Left ventricle myocardium superior (tissue), 1 donor: ENCODE results near the gene KIF13A. TPM values are rescaled to one million over a fixed set of nuclear protein-coding genes. Genes with fewer than 3 reads are reported as not detected.
"Not testable (repeated sequence)": the region's sequence is repeated elsewhere in the genome, so short reads cannot be mapped to it uniquely, and the experiment has no call there.

Experiments
- ATAC-seq: fragments of 200-7000 bp; cut with Tn5 transposase; one replicate; pipeline ENCODE4 v1.9.1; 2020; ENCODE audit warnings: mild to moderate bottlenecking, moderate library complexity
- DNase-seq: peaks from one replicate; pipeline ENCODE4 v3.0.0-alpha.2; 2020
- intact Hi-C: fragments of 100-400 bp; cut with micrococcal nuclease; formaldehyde crosslinking; loops from one replicate; pipeline ENCODE4 v1.11.0; 2022
- total RNA-seq: library from RNA; stranded (reverse); fragmentation: NEBNext Ultra II Directional; extraction: Animal tissue kit (Norgen Biotek cat#: 25700); gene quantifications from one replicate; pipeline ENCODE4 v1.2.1, GENCODE V29; 2021
- donor health status: DM: no; HTN: yes; CAD: no; lungs with severe emphysema.

KIF13A gene
- total RNA-seq, 1 donor from 2014 or later: 59.5 TPM

DNA sequence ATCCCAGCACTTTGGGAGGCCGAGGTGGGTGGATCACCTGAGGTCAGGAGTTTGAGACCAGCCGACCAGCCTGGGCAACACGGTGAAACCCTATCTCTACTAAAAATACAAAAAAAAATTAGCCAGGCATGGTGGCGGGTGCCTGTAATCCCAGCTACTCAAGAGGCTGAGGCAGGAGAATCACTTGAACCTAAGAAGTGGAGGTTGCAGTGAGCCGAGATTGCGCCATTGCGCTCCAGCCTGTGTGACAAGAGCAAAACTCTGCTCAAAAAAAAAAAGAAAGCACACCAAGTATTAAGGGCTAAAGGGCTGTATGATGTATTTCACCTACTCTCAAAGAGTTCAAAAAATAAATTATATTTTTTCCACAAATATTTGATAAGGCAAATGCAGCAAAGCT, 39.9 kb downstream of the KIF13A start:
- DNase-seq, intact Hi-C loops: not testable (repeated sequence)

DNA sequence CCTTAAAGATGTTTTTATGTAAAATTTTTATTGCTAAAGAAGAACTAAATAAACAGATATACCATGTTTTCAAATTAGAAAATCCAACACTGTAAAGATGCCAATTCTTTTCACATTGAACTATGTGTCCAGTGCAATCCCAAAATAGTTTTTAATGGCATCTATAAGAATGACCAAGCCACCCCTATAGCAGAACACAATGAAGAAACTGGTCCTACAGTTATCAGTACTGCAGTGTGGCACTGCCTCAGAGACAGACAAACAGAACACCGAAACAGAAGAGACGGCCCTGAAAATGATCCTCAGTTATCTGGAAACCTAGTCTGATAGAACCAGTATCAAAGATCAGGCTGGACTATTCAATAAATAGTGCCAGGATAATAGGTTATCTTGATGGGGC, 41.9 kb downstream of the KIF13A start:
- ATAC-seq (peak; percentile 51), DNase-seq (no peak)
- intact Hi-C loops: no loop called here

More for the DNA sequence above, 39.9 kb downstream of the KIF13A start:
- not testable (repeated sequence) for ATAC-seq

DNA sequence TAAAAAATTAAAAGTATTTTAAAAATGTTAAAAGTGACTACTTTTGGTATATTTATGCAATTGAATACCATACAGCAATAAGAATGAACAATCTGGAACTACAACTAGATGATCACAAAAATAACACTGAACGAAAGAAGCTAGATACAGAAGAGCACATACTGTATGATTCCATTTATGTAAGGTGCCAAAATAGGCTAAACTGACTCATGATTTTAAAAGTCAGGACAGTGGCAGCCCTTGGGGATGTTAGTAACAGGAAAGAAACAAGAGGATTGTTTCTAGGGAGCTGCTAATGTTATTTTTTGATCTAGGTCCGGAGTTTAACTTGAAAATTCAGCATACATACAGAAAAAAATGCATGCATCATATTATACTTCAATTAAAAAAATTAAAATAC, 42.3 kb downstream of the KIF13A start:
- ATAC-seq: peak; percentile 83
- intact Hi-C loops: no loop called here
- no peak for DNase-seq

DNA sequence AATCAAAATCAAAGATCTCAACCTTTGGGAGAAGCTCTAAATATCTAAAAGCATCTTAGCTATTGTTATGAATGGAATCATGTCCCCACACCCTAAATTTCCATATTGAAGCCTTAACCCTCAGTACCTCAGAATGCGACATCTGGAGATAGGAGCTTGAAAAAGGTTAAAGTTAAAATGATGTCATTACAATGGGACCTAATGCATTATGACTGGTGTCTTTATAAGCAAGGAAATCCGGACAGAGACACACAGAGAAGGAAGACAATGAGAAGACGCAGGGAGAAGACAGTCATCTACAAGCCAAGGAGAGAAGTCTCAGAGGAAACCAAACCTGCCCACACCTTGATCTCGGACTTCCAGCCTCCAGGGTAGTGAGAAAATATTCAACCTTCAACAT, 46.1 kb downstream of the KIF13A start:
- intact Hi-C loops: no loop called here
- no peak for ATAC-seq
- DNase-seq: no peak

DNA sequence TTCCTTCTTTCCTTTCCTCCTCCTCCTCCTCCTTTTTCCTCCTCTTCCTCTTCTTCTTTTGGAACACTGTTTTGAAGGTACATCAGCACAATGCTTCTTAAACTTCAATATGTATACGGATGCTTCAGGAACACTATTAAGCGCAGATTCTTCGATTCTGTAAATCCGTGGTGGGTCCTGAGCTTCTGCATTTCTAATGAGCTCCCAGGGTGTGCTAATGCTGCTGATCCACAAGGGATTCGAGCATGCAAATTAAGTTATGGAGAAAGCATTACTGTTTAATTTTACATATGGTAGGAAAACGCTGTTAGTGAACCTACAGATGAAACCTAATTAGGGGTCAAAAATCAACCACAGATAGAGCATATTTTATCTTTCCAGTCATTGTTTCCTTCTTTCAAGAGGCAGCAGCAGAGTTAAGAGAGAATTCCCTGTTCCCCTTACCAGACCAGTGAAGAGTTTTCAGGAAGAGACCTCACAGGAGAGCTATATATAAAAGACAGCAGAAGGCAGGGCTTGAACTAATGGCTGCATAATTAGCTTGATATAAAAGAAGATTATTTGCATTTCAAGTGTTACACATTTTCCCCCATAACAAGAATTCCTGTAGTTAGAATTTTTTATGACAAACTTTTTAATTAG, 47.2 kb downstream of the KIF13A start:
- intact Hi-C loops: no loop called here
- DNase-seq (no peak), ATAC-seq (no peak)

DNA sequence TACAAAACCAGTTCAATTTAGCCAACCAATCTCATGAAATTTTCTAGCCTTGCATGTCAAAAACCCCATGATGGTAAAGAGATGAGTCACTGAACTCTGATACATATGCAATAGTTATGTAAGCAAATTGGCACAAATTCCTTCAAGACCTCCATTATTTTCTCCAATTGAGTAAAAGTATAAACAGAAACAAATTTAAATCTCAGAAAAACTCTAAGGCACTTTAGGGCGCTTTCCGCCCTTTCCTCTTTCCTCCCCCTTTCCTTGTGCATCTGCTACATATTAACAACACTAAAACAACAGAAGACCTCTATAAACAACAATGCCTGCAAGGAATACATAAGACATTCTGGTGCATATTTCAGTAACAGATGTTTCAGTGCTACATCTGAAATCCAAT, 48.5 kb downstream of the KIF13A start:
- ATAC-seq (no peak), DNase-seq (no peak)
- intact Hi-C loops: loop anchor here (10.0 kb wide), 1 partner anchor 46 kb away; the partner anchor contains the start of gene KIF13A

DNA sequence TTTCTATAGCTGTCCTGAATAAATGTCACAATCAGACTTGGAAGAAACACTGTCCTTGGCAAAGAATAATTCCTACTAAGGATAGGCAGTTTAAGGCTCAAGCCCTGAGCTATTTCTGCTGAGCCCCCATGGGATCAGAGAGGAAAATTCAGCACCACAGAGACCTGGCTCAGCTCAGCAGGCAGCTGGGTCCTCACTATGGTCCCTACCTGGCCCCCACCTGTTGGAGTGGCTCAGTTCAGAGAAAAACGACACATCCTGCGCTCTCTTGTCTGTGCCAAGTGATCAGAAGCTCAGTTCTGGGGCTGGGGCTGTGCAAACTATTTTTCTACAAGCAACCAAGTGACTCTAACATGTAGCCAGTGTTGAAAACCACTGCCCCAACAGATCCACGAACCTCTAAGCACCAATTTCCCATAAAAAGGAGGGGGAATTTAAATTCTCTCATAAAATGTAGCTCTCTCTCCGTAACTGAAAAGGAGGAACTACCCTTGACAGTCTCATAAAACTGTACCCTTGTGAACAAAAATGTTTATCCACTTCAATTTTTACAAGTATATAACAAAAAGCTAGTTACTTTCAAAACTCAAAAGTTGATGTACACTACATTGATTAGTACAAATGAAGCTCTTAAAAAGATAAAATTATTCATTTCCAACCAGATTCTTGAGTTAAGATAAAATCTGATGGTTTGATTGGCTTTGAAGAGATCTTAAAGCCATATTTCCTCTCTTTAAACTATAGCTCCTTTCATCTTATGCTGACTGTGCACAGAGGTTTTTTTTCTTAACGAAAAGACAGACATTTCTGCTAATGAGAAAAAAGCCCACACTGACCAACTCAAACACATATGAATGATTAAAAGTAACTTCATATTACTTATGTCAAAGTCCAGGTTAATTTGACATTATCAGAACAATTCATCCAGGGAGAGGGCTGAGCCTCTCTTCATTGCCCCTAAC, 52.0 kb downstream of the KIF13A start:
- intact Hi-C loops: loop anchor here (10.0 kb wide), 1 partner anchor 49 kb away; the partner anchor contains the start of gene KIF13A
- no peak for DNase-seq
- peak; percentile 4 for ATAC-seq

DNA sequence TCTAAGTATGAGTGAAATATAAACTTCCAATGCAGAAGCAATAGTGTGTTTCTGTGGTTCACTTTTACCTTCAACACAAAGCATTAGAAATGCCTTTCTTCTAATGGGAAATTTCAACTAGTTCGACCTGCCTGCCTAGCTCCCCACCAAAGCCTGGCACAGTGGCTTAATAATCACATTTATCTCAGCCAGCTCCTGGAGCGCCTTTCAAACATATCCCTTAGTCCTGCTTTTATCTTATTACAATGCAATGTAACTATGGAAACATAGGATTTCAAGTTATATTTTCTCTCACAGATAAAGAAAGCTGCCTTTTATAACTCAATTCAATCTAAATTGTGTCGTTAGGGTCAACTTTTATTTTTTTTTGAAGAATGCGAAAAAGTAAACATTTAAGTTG, 53.7 kb downstream of the KIF13A start:
- ATAC-seq (no peak), DNase-seq (no peak)
- intact Hi-C loops: loop anchor here (10.0 kb wide), 1 partner anchor 51 kb away; the partner anchor contains the start of gene KIF13A

DNA sequence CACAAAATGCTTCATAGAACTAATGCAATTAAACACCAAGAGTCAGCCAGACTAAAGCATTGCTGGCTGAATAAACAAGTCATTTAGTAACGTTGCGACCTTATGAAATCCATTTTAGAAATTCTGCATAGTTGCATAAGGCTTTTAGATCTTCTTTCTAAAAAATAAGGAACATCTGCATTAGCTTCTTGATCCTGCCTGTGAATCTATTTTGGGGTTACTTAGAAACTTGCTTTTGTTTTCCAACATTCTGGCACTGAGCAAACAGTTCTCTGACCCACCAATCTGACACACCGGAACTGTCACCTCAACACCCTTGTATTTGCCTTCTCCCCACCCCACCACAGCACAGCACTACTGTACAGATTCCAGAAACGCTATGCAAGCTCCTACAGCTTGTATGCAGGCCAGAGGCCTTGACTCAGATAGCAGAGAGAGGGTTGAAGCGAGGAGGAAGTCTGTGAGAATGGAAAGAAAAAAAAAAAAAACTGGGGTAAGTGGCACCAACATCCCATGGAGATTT, 55.0 kb downstream of the KIF13A start:
- peak; percentile 90 for ATAC-seq
- peak; percentile 51 for DNase-seq
- intact Hi-C loops: loop anchor here (10.0 kb wide), 1 partner anchor 52 kb away; the partner anchor contains the start of gene KIF13A

DNA sequence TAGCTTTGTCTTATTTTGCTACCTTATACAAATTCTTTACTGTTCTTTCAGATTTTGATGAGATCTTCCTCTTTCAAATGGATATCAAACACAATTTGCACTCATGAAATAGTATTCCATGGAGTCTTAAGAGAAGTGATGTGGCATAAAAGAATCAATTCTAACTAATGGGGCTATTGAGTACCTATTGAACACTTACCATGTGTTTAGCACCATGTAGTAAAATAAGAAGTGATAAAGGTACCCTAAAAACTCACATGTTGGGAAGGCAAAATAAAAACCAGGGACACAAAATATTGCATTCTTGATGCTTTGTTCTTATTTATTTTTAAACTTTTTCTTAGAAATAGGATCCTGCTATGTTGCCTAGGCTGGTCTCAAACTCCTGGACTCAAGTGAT, 56.2 kb downstream of the KIF13A start:
- ATAC-seq: no peak
- intact Hi-C loops: loop anchor here (10.0 kb wide), 1 partner anchor 54 kb away; the partner anchor contains the start of gene KIF13A

DNA sequence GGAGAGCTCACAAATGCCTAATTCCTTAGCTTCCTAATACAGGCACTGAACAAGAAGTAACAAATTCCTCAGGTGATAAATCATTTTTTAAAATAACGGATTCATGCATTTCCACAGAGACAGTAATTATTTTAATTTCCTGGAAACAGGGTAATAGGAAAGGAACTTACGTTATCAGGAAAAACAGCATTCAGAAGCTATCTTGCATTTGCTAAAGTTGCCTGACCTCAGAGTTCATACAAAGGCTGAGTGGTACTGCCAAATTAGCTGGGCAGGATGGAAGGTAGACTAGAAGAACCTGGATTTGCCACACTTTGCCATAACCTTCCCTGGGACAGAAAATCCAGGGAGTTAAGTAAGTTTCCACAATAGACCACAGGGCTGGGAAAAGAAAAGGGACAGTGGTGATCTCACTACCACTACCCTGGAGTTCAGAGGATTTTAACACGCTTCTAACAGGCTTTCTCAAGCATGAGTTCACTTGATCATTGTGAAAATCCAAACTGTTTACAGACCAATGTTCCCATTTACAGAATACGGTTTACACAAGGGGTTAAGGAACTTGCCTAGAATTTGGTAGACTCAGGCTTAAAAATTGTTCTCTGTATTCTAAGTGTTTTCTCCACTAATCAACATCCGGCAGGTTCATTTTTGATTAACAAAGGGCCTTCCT, 57.0 kb downstream of the KIF13A start:
- intact Hi-C loops: loop anchor here (10.0 kb wide), 1 partner anchor 54 kb away; the partner anchor contains the start of gene KIF13A
- no peak for DNase-seq
- peak; percentile 42 for ATAC-seq

More for the DNA sequence above, 56.2 kb downstream of the KIF13A start:
- DNase-seq: no peak

DNA sequence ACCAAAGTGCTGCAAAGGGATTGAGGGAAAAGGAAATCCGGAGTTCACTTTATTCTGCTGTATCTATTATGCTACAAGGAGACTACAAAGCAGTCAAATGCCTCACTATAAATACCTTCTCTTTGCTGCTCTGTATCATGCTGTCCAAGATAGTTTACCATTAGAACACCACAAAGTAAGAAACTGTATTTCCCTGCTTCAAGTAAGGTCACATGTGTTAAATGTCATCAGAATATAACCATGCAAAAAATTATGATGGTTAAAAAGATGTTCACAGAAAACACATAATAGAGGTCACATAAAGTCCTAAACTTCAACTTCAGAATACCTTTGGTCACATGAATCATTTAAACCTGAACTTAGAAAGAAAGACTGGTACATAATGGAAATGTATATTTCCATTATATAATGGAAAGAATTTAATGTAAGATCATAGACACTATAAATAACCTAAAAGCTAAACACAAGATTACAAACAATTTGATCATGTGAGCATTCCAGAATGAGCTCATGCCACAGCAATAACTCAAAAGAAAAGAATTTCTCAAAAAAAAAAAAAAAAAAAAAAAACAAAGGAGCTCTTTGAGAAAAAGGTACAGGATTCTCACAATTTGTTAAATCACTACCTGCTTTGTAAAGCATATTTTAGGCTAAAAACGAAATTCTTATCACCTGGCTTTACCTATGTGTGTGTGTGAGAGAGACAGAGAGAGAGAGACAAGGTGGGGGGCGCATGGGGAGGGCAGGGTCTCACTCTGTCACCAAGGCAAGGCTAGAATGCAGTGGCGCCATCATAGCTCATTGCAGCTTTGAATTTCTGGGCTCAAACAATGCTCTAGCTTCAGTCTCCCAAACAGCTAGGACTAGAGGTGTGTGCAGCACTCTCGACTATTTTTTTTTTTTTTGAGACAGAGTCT, 58.7 kb downstream of the KIF13A start:
- ATAC-seq (peak; percentile 10), DNase-seq (no peak)
- intact Hi-C loops: no loop called here

DNA sequence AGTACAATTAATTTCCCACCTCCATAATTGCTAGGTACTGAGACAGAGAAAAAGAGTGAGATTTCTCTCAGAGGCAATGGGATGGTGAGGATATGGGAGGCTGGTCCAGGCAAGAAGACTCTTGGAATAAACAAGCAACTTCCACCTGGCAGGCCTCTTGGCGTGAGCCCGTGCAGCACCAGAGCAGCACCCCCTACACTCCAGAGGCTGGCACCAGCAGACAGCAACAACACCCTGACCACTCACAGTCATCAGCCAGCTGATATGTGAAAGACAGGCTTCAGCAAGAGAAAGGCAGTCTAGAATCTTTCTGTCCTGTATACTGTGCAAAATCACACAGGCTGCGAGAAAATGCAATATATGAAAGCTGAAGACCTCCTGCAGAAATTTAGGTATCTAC, 59.7 kb downstream of the KIF13A start:
- peak; percentile 67 for ATAC-seq
- intact Hi-C loops: no loop called here
- peak; percentile 73 for DNase-seq

DNA sequence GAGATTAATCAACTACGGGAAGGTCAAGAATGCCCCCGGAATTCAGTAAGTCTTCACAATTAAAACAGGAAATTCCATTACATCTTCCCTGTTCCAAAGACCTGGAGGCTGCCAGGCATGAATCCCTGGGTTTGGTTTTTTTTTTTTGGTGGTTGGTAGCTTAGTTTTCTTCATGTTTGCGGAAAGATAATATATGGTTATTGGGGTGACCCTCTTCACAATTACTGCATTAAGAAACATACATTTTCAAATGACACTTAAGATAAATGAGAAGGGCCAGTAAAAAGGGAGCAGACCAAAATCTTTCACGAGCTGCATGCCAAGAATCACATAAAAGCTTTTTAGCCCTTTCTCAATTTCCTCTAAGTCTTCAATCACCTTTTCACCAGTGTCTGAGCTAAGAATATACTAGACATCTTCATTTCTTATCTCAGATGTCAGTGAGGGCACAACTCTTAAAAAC, 64.0 kb downstream of the KIF13A start:
- intact Hi-C loops: no loop called here
- ATAC-seq (no peak), DNase-seq (no peak)

DNA sequence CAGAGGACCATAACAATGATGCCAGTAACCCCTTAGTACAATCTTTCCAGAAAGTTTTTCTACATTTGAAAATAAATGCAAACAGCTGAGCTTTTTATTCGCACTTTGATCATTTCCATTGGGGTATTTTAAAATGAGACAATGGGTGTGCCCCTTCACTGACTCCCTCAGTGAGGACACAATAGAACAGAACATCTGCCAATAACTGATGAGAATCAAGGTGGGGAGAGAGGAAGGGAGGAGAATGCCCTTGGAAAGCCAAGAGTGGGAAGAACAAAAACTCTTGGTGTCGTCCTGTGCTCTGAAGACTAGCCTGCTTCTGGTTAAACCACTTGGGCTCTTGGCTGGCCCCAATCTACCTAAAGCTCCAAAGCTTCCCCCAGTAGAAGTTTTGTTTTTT, 66.0 kb downstream of the KIF13A start:
- intact Hi-C loops: no loop called here
- DNase-seq (no peak), ATAC-seq (no peak)

DNA sequence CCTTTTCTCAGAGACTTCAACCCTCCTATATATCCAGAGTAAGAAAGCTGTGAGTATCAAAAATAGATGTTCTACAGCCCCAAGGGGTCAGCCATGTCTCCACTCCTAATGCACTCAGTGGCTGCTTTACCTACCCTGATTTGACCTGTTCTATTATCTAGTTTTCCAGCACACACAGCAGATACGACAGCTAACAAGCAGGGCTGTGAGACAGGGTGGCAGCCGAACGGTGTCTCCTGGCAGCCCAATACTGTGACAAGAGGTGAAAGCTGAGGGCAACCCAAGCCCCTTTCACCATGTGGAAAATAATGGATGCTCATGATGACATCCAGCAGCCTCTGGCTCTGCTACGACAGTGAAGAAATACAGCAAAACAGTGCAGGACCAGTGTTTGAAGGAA, 67.9 kb downstream of the KIF13A start:
- ATAC-seq (peak; percentile 92), DNase-seq (peak; percentile 61)
- intact Hi-C loops: loop anchor here (10.0 kb wide), 1 partner anchor 55 kb away; no protein-coding TSS in a partner anchor

DNA sequence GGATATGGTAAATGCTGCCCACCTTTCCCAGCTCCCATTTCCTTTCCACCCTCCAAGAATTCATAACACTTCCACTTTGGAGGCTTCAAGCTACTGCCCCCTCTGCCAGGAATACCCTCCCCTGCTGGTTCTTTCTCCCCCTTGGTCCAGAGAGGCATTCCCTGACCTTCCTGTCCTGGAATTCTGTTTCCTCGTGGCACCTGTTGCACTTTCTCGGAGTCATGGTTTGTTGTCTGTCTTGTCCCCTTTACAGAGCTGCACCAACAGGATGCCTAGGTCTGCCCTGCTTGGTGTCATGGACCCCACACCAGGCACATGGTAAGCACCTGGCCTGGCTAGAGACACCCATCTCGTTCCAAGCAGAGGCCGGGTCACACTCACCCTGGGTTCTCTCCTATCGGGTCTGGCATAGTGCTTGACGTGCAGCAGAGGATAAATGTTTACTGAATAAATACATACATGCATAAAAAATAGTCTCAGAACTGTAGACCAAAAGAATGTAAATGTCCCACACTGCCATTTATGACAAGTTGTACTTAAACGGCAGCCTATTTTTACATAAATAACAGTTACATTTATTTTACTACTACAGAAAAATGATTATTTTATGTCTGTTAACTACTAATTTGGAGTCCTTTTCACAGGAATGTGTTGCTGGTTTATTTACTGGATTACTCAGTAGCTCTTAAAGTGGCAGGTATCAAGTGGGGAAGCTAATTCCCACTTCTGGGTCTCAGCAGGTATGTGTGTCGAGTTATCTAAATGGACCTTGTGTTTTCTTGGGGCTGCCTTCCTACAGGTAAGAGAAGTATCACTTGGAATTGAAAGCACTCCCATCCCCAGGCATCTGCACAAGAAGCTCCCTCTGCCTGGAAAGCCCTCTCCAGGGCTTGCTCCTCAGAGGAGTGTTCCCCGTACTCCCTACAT, 69.3 kb downstream of the KIF13A start:
- intact Hi-C loops: loop anchor here (10.0 kb wide), 1 partner anchor 53 kb away; no protein-coding TSS in a partner anchor
- no peak for DNase-seq
- peak; percentile 36 for ATAC-seq
